GM19395 (cell line): ENCODE results near the gene TPP2.

ENCODE experiments used
- ATAC-seq: cut with Tn5 transposase; IDR thresholded peaks from one replicate; pipeline ENCODE4 v1.9.1; 2021; ENCODE audit warnings: mild to moderate bottlenecking, moderate library complexity; ENCODE audit not compliant: unreplicated experiment

TPP2 gene

GRCh38 chr13:102651892-102652291, 55.1 kb downstream of the TPP2 start:
- ATAC-seq = no peak

GRCh38 chr13:102654756-102655155, 58.0 kb downstream of the TPP2 start:
- ATAC-seq = no peak

GRCh38 chr13:102657630-102658029, 60.8 kb downstream of the TPP2 start:
- no peak for ATAC-seq

- ATAC-seq = no peak
Observed at GRCh38 chr13:102658660-102659059, 61.9 kb downstream of the TPP2 start.

- ATAC-seq = no peak
Observed at GRCh38 chr13:102659168-102659713, 62.5 kb downstream of the TPP2 start.

- ATAC-seq = no peak
Observed at GRCh38 chr13:102667023-102667422, 70.2 kb downstream of the TPP2 start.

- ATAC-seq = no peak
Observed at GRCh38 chr13:102667911-102668310, 71.1 kb downstream of the TPP2 start.

GRCh38 chr13:102670130-102670529, 73.3 kb downstream of the TPP2 start:
- ATAC-seq = no peak

- no peak for ATAC-seq
Observed at GRCh38 chr13:102675115-102675514, 78.3 kb downstream of the TPP2 start.

- ATAC-seq = no peak
Observed at GRCh38 chr13:102677122-102677521, 80.3 kb downstream of the TPP2 start.

- ATAC-seq = no peak
Observed at GRCh38 chr13:102678339-102679107, 81.7 kb downstream of the TPP2 start.

GRCh38 chr13:102679449-102680132, 82.8 kb downstream of the TPP2 start:
- no peak for ATAC-seq

GRCh38 chr13:102680133-102680717, 83.4 kb downstream of the TPP2 start:
- no peak for ATAC-seq

GRCh38 chr13:102680842-102681740, 84.3 kb downstream of the TPP2 start:
- peak; percentile 54 for ATAC-seq

- ATAC-seq = no peak
Observed at GRCh38 chr13:102682211-102682610, 85.4 kb downstream of the TPP2 start.

- no peak for ATAC-seq
Observed at GRCh38 chr13:102682727-102683126, 85.9 kb downstream of the TPP2 start.

- ATAC-seq = no peak
Observed at GRCh38 chr13:102683637-102684036, 86.9 kb downstream of the TPP2 start.

GRCh38 chr13:102686024-102686423, 89.2 kb downstream of the TPP2 start:
- no peak for ATAC-seq

GRCh38 chr13:102687520-102687919, 90.7 kb downstream of the TPP2 start:
- no peak for ATAC-seq

- no peak for ATAC-seq
Observed at GRCh38 chr13:102688306-102688973, 91.7 kb downstream of the TPP2 start.
